Uterus (tissue), 2 donors: Measurements from ENCODE around the gene USP7.

ENCODE experiments used
- CTCF ChIP-seq, 4 experiments: fragments of 200-600 bp in 2 of 4; fragments of 450-650 bp in 2 of 4; sonication (generic) in 2 of 4; IDR thresholded peaks; one replicate each; pipeline ENCODE4 v1.5.1; 2016 to 2019; ENCODE audit warnings: antibody characterized with exemption in 4 of 4, mild to moderate bottlenecking in 2 of 4, moderate library complexity in 1 of 4
- POLR2A ChIP-seq, 2 donors: fragments of 450-650 bp; IDR thresholded peaks; one replicate each; pipeline ENCODE4 v1.6.1; 2016; ENCODE audit warnings: antibody characterized with exemption in 2 of 2, mild to moderate bottlenecking in 1 of 2, moderate library complexity in 1 of 2

GRCh38 chr16:8853150-8853549 lies 110.6 kb downstream of the USP7 start:
- TF ChIP-seq CTCF (IDR thresholded peaks at IDR 0.05) (no peak), POLR2A (IDR thresholded peaks at IDR 0.05) (no peak)
